Upper lobe of right lung (tissue), 1 donor: ENCODE data around the gene TTC23L. TPM values are rescaled to one million over a fixed set of nuclear protein-coding genes. Genes with fewer than 3 reads are reported as not detected.

Source experiments
- ATAC-seq: fragments of 200-7000 bp; cut with Tn5 transposase; one replicate; pipeline ENCODE4 v1.9.1; 2020; ENCODE audit warnings: mild to moderate bottlenecking, moderate library complexity
- DNase-seq: peaks from one replicate; pipeline ENCODE4 v3.0.0-alpha.2; 2020
- H3K27ac ChIP-seq: fragments of 200-600 bp; one replicate; pipeline ENCODE4 v1.8.0; 2022
- H3K27me3 ChIP-seq: fragments of 200-600 bp; one replicate; pipeline ENCODE4 v1.8.0; 2022; ENCODE audit warnings: mild to moderate bottlenecking
- H3K36me3 ChIP-seq: fragments of 200-600 bp; one replicate; pipeline ENCODE4 v1.8.0; 2022
- H3K4me1 ChIP-seq: fragments of 200-600 bp; one replicate; pipeline ENCODE4 v1.8.0; 2022
- H3K4me3 ChIP-seq: fragments of 200-600 bp; one replicate; pipeline ENCODE4 v1.8.0; 2022; ENCODE audit warnings: mild to moderate bottlenecking
- H3K9me3 ChIP-seq: fragments of 200-600 bp; one replicate; pipeline ENCODE4 v1.8.0; 2022
- CTCF ChIP-seq: fragments of 200-600 bp; IDR thresholded peaks from one replicate; pipeline ENCODE4 v1.8.0; 2022; ENCODE audit warnings: antibody characterized with exemption
- intact Hi-C: fragments of 100-400 bp; cut with DNase I; formaldehyde crosslinking; loops from one replicate; pipeline ENCODE4 v1.11.0; 2022
- total RNA-seq: library from RNA; stranded (reverse); fragmentation: NEBNext Ultra II Directional; extraction: Animal tissue kit (Norgen Biotek cat#: 25700); gene quantifications from one replicate; pipeline ENCODE4 v1.2.1, GENCODE V29; 2021
- donor health status: DM: no; HTN: yes; CAD: no; lungs with severe emphysema.

Gene TTC23L
- total RNA-seq, 1 donor from 2014 or later = 0.20 TPM

DNA sequence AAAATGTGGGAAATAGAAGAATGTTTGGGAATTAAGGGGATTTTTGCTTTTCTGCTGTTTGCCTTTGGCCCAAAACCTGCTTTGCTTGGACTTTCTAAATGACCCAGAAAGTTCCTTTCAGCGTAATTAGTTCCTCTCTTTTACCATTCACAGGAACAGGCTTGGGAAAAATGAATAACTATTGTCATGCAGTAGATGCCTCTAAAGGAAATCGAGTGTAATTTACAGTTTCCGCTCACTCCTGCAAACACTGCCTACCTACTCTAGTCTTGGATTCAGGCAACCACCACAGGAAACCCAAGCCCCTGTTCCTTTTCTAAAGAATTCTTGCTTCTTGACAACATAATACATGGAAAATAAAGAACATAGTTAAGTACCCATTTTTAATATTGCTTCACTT lies 25.0 kb downstream of the TTC23L start:
- no peaks in the 10 kb centered on the region for H3K9me3 ChIP-seq
- no peak overlapping the region for H3K4me3 ChIP-seq
- H3K4me1 ChIP-seq = no peaks in the 10 kb centered on the region
- no peaks in the 10 kb centered on the region for H3K27me3 ChIP-seq
- TF ChIP-seq CTCF = no peak
- no peaks in the 10 kb centered on the region for H3K36me3 ChIP-seq
- DNase-seq (no peak), ATAC-seq (no peak)
- no peak overlapping the region for H3K27ac ChIP-seq
- intact Hi-C loops = no loop called here

- TF ChIP-seq CTCF = no peak
- ATAC-seq = no peak
- DNase-seq = no peak
Observed at GRCh38 chr5:34865091-34865490, 26.1 kb downstream of the TTC23L start.

GRCh38 chr5:34866989-34867471 lies 28.1 kb downstream of the TTC23L start:
- ATAC-seq (peak; percentile 36), DNase-seq (no peak)
- TF ChIP-seq CTCF = no peak
- Histone ChIP-seq H3K27ac (no peak overlapping the region), H3K9me3 (no peaks in the 10 kb centered on the region), H3K36me3 (no peaks in the 10 kb centered on the region), H3K27me3 (no peaks in the 10 kb centered on the region), H3K4me1 (no peaks in the 10 kb centered on the region), H3K4me3 (no peak overlapping the region)
- intact Hi-C loops = no loop called here

More at GRCh38 chr5:34865091-34865490, 26.1 kb downstream of the TTC23L start:
- H3K27ac ChIP-seq = no peak overlapping the region
- H3K4me3 ChIP-seq = no peak overlapping the region
- H3K27me3 ChIP-seq = no peaks in the 10 kb centered on the region
- intact Hi-C loops = no loop called here
- H3K36me3 ChIP-seq = no peaks in the 10 kb centered on the region
- no peaks in the 10 kb centered on the region for H3K9me3 ChIP-seq
- H3K4me1 ChIP-seq = no peaks in the 10 kb centered on the region

DNA sequence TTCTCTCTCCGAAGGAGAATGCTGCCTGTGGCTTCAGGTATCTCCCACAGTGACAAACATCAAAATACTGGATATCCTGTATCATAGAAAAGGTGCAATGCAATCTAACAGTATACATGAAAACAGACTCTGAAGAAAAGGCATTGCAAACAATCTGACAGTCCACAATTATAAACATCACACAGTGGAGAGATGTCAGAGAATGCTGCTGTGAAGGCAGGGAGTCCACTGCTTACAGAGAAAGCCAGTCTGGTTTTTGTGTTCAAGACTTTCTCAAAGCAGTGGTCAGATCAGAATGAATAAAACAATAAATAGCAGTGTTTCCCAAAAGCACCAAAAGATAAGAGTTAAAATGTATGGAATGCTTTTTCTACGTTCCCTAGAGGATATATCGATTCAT lies 28.7 kb downstream of the TTC23L start:
- DNase-seq = no peak
- Histone ChIP-seq H3K27ac (no peak overlapping the region), H3K4me3 (no peak overlapping the region), H3K27me3 (no peaks in the 10 kb centered on the region), H3K36me3 (no peaks in the 10 kb centered on the region), H3K4me1 (no peaks in the 10 kb centered on the region), H3K9me3 (no peaks in the 10 kb centered on the region)
- intact Hi-C loops = no loop called here
- no peak for ATAC-seq
- no peak for TF ChIP-seq CTCF

- Histone ChIP-seq H3K27ac (no peak overlapping the region), H3K4me1 (no peaks in the 10 kb centered on the region), H3K36me3 (no peaks in the 10 kb centered on the region), H3K4me3 (no peak overlapping the region), H3K9me3 (no peaks in the 10 kb centered on the region), H3K27me3 (no peaks in the 10 kb centered on the region)
- ATAC-seq = no peak
- no peak for DNase-seq
- intact Hi-C loops = no loop called here
- no peak for TF ChIP-seq CTCF
Observed at GRCh38 chr5:34868791-34869190, 29.8 kb downstream of the TTC23L start.

- no peaks in the 10 kb centered on the region for H3K36me3 ChIP-seq
- intact Hi-C loops = no loop called here
- H3K4me3 ChIP-seq = no peak overlapping the region
- DNase-seq (no peak), ATAC-seq (no peak)
- no peaks in the 10 kb centered on the region for H3K4me1 ChIP-seq
- H3K9me3 ChIP-seq = no peaks in the 10 kb centered on the region
- H3K27me3 ChIP-seq = no peaks in the 10 kb centered on the region
- no peak for TF ChIP-seq CTCF
- H3K27ac ChIP-seq = no peak overlapping the region
Observed at GRCh38 chr5:34869256-34869655, 30.3 kb downstream of the TTC23L start.
